ENCODE results near the gene PLBD1. TPM values are rescaled to one million over a fixed set of nuclear protein-coding genes. Genes with fewer than 3 reads are reported as not detected.

The PLBD1 gene
- polyA plus RNA-seq, 1 of the 3 experiments (the other 2 are of a cell fraction): 0.10 TPM

GRCh38 chr12:14572401-14572800, 4.7 kb upstream of the PLBD1 start:
- H2AFZ ChIP-seq (ENCODE audit: low read depth): no peak overlapping the region
- H4K20me1 ChIP-seq (ENCODE audit: insufficient read depth): no peaks in the 10 kb centered on the region
- POLR2A ChIA-PET: no interaction called here
- H3K9ac ChIP-seq: no peak overlapping the region
- CTCF ChIA-PET: no interaction called here
- H3K27me3 ChIP-seq (ENCODE audit: insufficient read depth): no peaks in the 10 kb centered on the region
- H3K36me3 ChIP-seq (replicated peaks in 1 of 2; ENCODE audit: control insufficient read depth in 1 of 2, insufficient read depth in 2 of 2, low read length in 1 of 2): no peaks in the 10 kb centered on the region
- H3K27ac ChIP-seq (ENCODE audit: low read depth in 2 of 2, low read length in 1 of 2): no peak overlapping the region
- no peaks in the 10 kb centered on the region for H3K79me2 ChIP-seq (ENCODE audit: insufficient read depth)
- H3K4me2 ChIP-seq: no peak overlapping the region
- TF ChIP-seq EZH2phosphoT487 (IDR thresholded peaks at IDR 0.05; ENCODE audit: borderline replicate concordance, low read depth): no peak
- no peak for TF ChIP-seq SIN3A (IDR thresholded peaks at IDR 0.05; ENCODE audit: borderline replicate concordance, low read depth, low read length)
- no peak for TF ChIP-seq RXRA (IDR thresholded peaks at IDR 0.05; ENCODE audit: borderline replicate concordance, low read depth)
- no peak for TF ChIP-seq RFX5 (IDR thresholded peaks at IDR 0.05; ENCODE audit: low read length)
- no peak for DNase-seq
- no peak overlapping the region for H3K4me3 ChIP-seq (ENCODE audit: low read depth in 2 of 2, low read length in 1 of 2)
- no peaks in the 10 kb centered on the region for H3F3A ChIP-seq (replicated peaks; ENCODE audit: insufficient read depth)
- 50% methylated on average over 4 of the region's 4 CpGs for WGBS (ENCODE audit: low lambda C conversion rate)
- no peaks in the 10 kb centered on the region for H3K4me1 ChIP-seq (ENCODE audit: control insufficient read depth in 1 of 2, insufficient read depth in 2 of 2, low read depth in 1 of 2, low read length in 1 of 2)
- no peaks in the 10 kb centered on the region for H3K9me3 ChIP-seq
- H3K9me2 ChIP-seq: no peaks in the 10 kb centered on the region

DNA sequence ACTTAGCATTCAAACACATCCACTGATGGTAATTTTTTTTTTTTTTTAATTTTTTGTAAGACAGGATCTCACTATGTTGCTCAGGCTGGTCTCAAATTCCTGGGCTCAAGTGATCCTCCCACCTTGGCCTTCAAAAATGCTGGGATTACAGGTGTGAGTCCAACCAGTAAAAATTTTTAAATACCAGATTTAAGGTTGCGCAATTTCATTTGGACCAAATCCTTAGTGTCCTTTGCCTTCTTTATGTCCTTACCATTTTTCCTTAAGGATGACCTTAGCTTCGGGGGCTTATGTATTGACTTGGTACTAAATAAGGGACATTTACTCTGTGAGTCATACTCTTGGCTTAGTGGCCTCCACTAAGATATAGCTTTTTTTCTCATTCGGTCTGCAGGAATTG, 4.1 kb upstream of the PLBD1 start:
- Histone ChIP-seq H4K20me1 (ENCODE audit: insufficient read depth) (no peaks in the 10 kb centered on the region), H3K27me3 (ENCODE audit: insufficient read depth) (no peaks in the 10 kb centered on the region), H3K79me2 (ENCODE audit: insufficient read depth) (no peaks in the 10 kb centered on the region), H2AFZ (ENCODE audit: low read depth) (no peak overlapping the region), H3K4me3 (ENCODE audit: low read depth in 2 of 2, low read length in 1 of 2) (no peak overlapping the region), H3K9me3 (no peaks in the 10 kb centered on the region), H3K36me3 (replicated peaks in 1 of 2; ENCODE audit: control insufficient read depth in 1 of 2, insufficient read depth in 2 of 2, low read length in 1 of 2) (no peaks in the 10 kb centered on the region), H3K27ac (ENCODE audit: low read depth in 2 of 2, low read length in 1 of 2) (no peak overlapping the region), H3K9me2 (no peaks in the 10 kb centered on the region), H3K4me1 (ENCODE audit: control insufficient read depth in 1 of 2, insufficient read depth in 2 of 2, low read depth in 1 of 2, low read length in 1 of 2) (no peaks in the 10 kb centered on the region; a peak in 1 of 4 replicates), H3K4me2 (no peak overlapping the region), H3K9ac (no peak overlapping the region), H3F3A (replicated peaks; ENCODE audit: insufficient read depth) (no peaks in the 10 kb centered on the region)
- ChIA-PET CTCF (no interaction called here), POLR2A (no interaction called here)
- no peak for TF ChIP-seq POLR2AphosphoS5 (IDR thresholded peaks at IDR 0.05; ENCODE audit: low read depth, low read length)
- TF ChIP-seq RCOR1 (IDR thresholded peaks at IDR 0.05; ENCODE audit: low read length): no peak
- no peak for TF ChIP-seq RFX5 (IDR thresholded peaks at IDR 0.05; ENCODE audit: low read length)
- no peak for TF ChIP-seq FOSL2 (IDR thresholded peaks at IDR 0.05; ENCODE audit: borderline replicate concordance, low read depth)
- TF ChIP-seq EZH2phosphoT487 (IDR thresholded peaks at IDR 0.05; ENCODE audit: borderline replicate concordance, low read depth): no peak
- TF ChIP-seq NRF1 (IDR thresholded peaks at IDR 0.05; ENCODE audit: low read depth, low read length): no peak
- no peak for TF ChIP-seq SMC3 (IDR thresholded peaks at IDR 0.05; ENCODE audit: low read depth, low read length)
- WGBS (ENCODE audit: low lambda C conversion rate): 51% methylated on average over 3 of the region's 3 CpGs
- DNase-seq: no peak

DNA sequence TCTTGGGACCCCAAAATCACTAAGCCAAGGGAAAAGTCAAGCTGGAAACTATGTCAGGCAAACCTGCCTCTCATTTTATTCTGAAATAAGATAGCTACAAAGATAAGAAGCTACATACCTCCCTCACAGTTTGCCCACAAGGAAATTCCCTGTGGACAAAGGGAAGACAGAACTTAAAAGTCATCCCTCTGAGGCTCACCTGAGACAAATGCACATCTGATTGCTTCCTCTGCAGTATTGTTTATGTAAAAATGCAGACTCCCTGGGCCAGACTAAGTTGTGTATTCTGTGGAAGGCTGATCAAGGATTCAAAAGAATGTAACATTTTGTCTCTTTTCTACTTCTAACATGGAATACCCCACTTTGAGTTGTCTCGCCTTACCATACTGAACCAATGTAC, 2.5 kb upstream of the PLBD1 start:
- H3K4me2 ChIP-seq: no peak overlapping the region
- no peak for TF ChIP-seq RXRA (IDR thresholded peaks at IDR 0.05; ENCODE audit: borderline replicate concordance, low read depth)
- no peak for TF ChIP-seq EP300 (IDR thresholded peaks at IDR 0.05; ENCODE audit: borderline replicate concordance in 1 of 2, low read depth in 1 of 2, low read length in 1 of 2)
- no peak for TF ChIP-seq RAD21 (IDR thresholded peaks at IDR 0.05; ENCODE audit: low read length)
- TF ChIP-seq YY1 (IDR thresholded peaks at IDR 0.05; ENCODE audit: low read depth): no peak
- no peak for TF ChIP-seq RFX5 (IDR thresholded peaks at IDR 0.05; ENCODE audit: low read length)
- TF ChIP-seq, protein P1, sequence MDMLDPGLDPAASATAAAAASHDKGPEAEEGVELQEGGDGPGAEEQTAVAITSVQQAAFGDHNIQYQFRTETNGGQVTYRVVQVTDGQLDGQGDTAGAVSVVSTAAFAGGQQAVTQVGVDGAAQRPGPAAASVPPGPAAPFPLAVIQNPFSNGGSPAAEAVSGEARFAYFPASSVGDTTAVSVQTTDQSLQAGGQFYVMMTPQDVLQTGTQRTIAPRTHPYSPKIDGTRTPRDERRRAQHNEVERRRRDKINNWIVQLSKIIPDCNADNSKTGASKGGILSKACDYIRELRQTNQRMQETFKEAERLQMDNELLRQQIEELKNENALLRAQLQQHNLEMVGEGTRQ (IDR thresholded peaks at IDR 0.05; ENCODE audit: borderline replicate concordance, low read depth, low read length): no peak
- no peak for TF ChIP-seq JUND (IDR thresholded peaks at IDR 0.05)
- no peak for TF ChIP-seq REST (IDR thresholded peaks at IDR 0.05; ENCODE audit: low read depth, low read length)
- no peak for TF ChIP-seq EZH2phosphoT487 (IDR thresholded peaks at IDR 0.05; ENCODE audit: borderline replicate concordance, low read depth)
- DNase-seq: no peak
- no peak overlapping the region for H2AFZ ChIP-seq (ENCODE audit: low read depth)
- H4K20me1 ChIP-seq (ENCODE audit: insufficient read depth): no peaks in the 10 kb centered on the region
- H3F3A ChIP-seq (replicated peaks; ENCODE audit: insufficient read depth): no peaks in the 10 kb centered on the region
- H3K9ac ChIP-seq: no peak overlapping the region
- H3K9me2 ChIP-seq: no peaks in the 10 kb centered on the region
- WGBS (ENCODE audit: low lambda C conversion rate): 47% methylated on average over 1 of the region's 1 CpG
- no peaks in the 10 kb centered on the region for H3K27me3 ChIP-seq (ENCODE audit: insufficient read depth)
- H3K79me2 ChIP-seq (ENCODE audit: insufficient read depth): no peaks in the 10 kb centered on the region
- H3K4me3 ChIP-seq (ENCODE audit: low read depth in 2 of 2, low read length in 1 of 2): no peak overlapping the region
- H3K27ac ChIP-seq (ENCODE audit: low read depth in 2 of 2, low read length in 1 of 2): no peak overlapping the region
- CTCF ChIA-PET: no interaction called here
- no peaks in the 10 kb centered on the region for H3K36me3 ChIP-seq (replicated peaks in 1 of 2; ENCODE audit: control insufficient read depth in 1 of 2, insufficient read depth in 2 of 2, low read length in 1 of 2)
- no peaks in the 10 kb centered on the region; a peak in 1 of 4 replicates for H3K4me1 ChIP-seq (ENCODE audit: control insufficient read depth in 1 of 2, insufficient read depth in 2 of 2, low read depth in 1 of 2, low read length in 1 of 2)
- H3K9me3 ChIP-seq: no peaks in the 10 kb centered on the region
- POLR2A ChIA-PET: no interaction called here

Data from SK-N-SH (cell line).